LHCN-M2 (cell line): Measurements from ENCODE around the gene KRTAP5-6. TPM values are rescaled to one million over a fixed set of nuclear protein-coding genes. Genes with fewer than 3 reads are reported as not detected.

Experiments
- DNase-seq: peaks from one replicate; pipeline ENCODE4 v3.0.0-alpha.2; 2012; ENCODE audit warnings: low read depth
- total RNA-seq: library from RNA; depleted of rRNA; stranded (reverse); fragments of >200 nt; gene quantifications from 2 replicates; pipeline ENCODE4 v1.2.3, GENCODE V29; 2014; rRNA removed

KRTAP5-6 gene
- total RNA-seq, 1 experiment from 2014 or later: not detected

DNA sequence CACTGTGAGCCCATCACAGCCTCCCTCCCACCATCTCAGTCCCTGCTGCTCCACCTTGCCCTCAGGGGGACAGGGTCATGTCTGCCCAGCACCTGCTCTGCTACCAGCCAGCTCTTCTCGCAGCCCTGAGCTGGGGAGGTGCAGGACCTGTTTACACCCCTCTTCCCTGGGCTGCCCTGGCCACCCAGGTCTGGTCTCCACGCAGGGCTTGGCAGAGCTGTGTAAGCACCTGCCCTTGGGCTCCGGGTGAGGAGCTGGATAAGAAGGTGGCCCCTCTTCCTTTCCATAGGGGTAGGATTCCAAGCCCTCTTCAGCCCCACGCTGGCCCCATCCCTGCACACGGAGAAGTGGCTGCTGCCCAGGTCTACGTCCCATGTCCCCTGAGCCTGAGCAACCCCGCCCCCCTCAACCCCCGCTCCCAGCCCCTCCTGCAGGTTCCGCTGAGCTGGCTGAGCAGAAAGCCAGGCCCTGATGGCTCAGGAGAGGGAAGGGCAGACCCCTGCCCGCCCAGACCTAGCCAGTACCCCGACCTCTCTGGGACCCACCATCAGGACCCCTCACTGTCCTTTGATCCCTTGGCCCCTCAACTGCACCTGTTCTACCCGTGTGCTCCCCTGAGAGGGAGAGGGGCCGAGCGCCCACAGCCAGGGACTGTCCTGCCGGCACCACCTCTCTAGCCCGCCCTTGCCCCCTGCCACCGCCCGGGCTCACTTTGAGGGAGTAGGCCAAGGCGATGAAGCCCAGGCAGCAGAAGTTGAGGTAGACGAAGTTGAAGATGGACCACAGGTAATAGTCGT lies 50.2 kb downstream of the KRTAP5-6 start:
- DNase-seq: no peak

Other genes starting within 250 kb of the KRTAP5-6 start
- 11.9 and 19.9 TPM in 2 replicates for gene MOB2, start 210.4 kb upstream of the KRTAP5-6 start, total RNA-seq
- not detected in 2 replicates for gene DUSP8, start 124.9 kb upstream of the KRTAP5-6 start, total RNA-seq
- not detected in 2 replicates for gene KRTAP5-1, start 111.9 kb upstream of the KRTAP5-6 start, total RNA-seq
- not detected in 2 replicates for gene KRTAP5-2, start 98.9 kb upstream of the KRTAP5-6 start, total RNA-seq
- gene KRTAP5-3, start 88.7 kb upstream of the KRTAP5-6 start, total RNA-seq: not detected in 2 replicates
- gene KRTAP5-4, start 75.1 kb upstream of the KRTAP5-6 start, total RNA-seq: not detected in 2 replicates
- gene KRTAP5-5, start 67.4 kb upstream of the KRTAP5-6 start, total RNA-seq: not detected in 2 replicates
- 12.6 and 20.1 TPM in 2 replicates for gene IFITM10, start 53.4 kb downstream of the KRTAP5-6 start, total RNA-seq
- 448 and 475 TPM in 2 replicates for gene CTSD, start 66.7 kb downstream of the KRTAP5-6 start, total RNA-seq
- 0.13 and 0.17 TPM in 2 replicates for gene SYT8, start 137.8 kb downstream of the KRTAP5-6 start, total RNA-seq
- gene TNNI2, start 141.8 kb downstream of the KRTAP5-6 start, total RNA-seq: 0.29 TPM in 1 of 2 replicates, not detected in the other
- 311 and 321 TPM in 2 replicates for gene LSP1, start 155.9 kb downstream of the KRTAP5-6 start, total RNA-seq
- under 0.01 TPM in 1 of 2 replicates, not detected in the other for gene PRR33, start 194.7 kb downstream of the KRTAP5-6 start, total RNA-seq
- 1.9 TPM in 1 of 2 replicates, not detected in the other for gene TNNT3, start 222.5 kb downstream of the KRTAP5-6 start, total RNA-seq